Measurements from ENCODE around the gene EPHA6.

Gene EPHA6

DNA sequence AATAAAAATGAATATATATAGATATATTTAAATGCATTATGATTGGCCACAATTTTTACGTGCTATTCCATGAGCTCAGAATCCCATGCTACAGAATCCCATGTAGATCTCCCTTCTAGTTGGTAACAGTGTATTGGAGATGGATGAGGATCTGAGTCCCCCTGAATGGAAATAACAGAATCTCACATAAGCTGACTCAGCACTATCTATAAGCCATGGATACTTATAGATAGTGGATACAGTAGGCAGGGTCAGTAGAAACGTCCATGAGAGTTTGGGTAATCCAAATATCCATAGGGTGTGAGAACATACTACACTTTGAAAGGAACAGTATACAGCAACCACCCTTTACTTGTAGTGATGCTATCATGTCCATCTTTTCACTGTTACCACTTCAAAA is 375.4 kb downstream of the EPHA6 start:
- H3K27me3 ChIP-seq (replicated peaks; ENCODE audit: control insufficient read depth, insufficient read depth, low read length): no peaks in the 10 kb centered on the region
- H3K4me3 ChIP-seq (ENCODE audit: low read length): no peak overlapping the region
- no peaks in the 10 kb centered on the region for H3K4me1 ChIP-seq (ENCODE audit: control insufficient read depth, insufficient read depth, low read length)
- H3K36me3 ChIP-seq (ENCODE audit: control insufficient read depth, insufficient read depth, low read length, severe bottlenecking): no peaks in the 10 kb centered on the region
- no peaks in the 10 kb centered on the region for H3K9me3 ChIP-seq (ENCODE audit: control insufficient read depth, low read length)
- no peak for DNase-seq (ENCODE audit: low read depth)
- no peak overlapping the region for H3K9ac ChIP-seq (ENCODE audit: low read length)

- no peaks in the 10 kb centered on the region for H3K9me3 ChIP-seq (ENCODE audit: control insufficient read depth, low read length)
- no peaks in the 10 kb centered on the region for H3K36me3 ChIP-seq (ENCODE audit: control insufficient read depth, insufficient read depth, low read length, severe bottlenecking)
- no peak overlapping the region for H3K4me3 ChIP-seq (ENCODE audit: low read length)
- no peaks in the 10 kb centered on the region for H3K27me3 ChIP-seq (replicated peaks; ENCODE audit: control insufficient read depth, insufficient read depth, low read length)
- no peaks in the 10 kb centered on the region for H3K4me1 ChIP-seq (ENCODE audit: control insufficient read depth, insufficient read depth, low read length)
- DNase-seq (ENCODE audit: low read depth): no peak
- no peak overlapping the region for H3K9ac ChIP-seq (ENCODE audit: low read length)
Measured at GRCh38 chr3:97197083-97197482, 382.7 kb downstream of the EPHA6 start.

GRCh38 chr3:97197830-97198229 is 383.4 kb downstream of the EPHA6 start:
- H3K27me3 ChIP-seq (replicated peaks; ENCODE audit: control insufficient read depth, insufficient read depth, low read length): no peaks in the 10 kb centered on the region
- H3K4me1 ChIP-seq (ENCODE audit: control insufficient read depth, insufficient read depth, low read length): no peaks in the 10 kb centered on the region
- no peaks in the 10 kb centered on the region for H3K9me3 ChIP-seq (ENCODE audit: control insufficient read depth, low read length)
- no peaks in the 10 kb centered on the region for H3K36me3 ChIP-seq (ENCODE audit: control insufficient read depth, insufficient read depth, low read length, severe bottlenecking)
- H3K9ac ChIP-seq (ENCODE audit: low read length): no peak overlapping the region
- H3K4me3 ChIP-seq (ENCODE audit: low read length): no peak overlapping the region
- no peak for DNase-seq (ENCODE audit: low read depth)

DNA sequence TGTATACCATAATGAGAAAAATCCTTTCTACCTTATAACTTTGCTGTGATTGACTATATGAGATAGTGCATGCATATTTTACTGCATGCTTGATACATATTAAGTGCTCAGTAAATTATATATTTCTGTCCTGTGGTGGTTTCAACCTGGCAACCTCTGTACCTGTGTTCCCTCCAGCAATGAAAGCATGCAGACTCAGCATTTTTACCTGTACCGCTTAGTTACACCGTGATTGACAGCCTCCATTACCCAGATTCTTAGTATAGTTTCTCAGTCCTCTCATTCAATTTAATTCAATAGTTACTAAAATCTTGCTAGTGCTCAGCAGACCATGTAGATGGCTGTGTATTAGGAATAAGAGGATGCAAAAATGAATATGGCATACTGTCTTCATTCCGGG is 386.0 kb downstream of the EPHA6 start:
- Histone ChIP-seq H3K9me3 (ENCODE audit: control insufficient read depth, low read length) (no peaks in the 10 kb centered on the region), H3K9ac (ENCODE audit: low read length) (no peak overlapping the region), H3K36me3 (ENCODE audit: control insufficient read depth, insufficient read depth, low read length, severe bottlenecking) (no peaks in the 10 kb centered on the region), H3K27me3 (replicated peaks; ENCODE audit: control insufficient read depth, insufficient read depth, low read length) (no peaks in the 10 kb centered on the region), H3K4me3 (ENCODE audit: low read length) (no peak overlapping the region), H3K4me1 (ENCODE audit: control insufficient read depth, insufficient read depth, low read length) (no peaks in the 10 kb centered on the region)
- no peak for DNase-seq (ENCODE audit: low read depth)

DNA sequence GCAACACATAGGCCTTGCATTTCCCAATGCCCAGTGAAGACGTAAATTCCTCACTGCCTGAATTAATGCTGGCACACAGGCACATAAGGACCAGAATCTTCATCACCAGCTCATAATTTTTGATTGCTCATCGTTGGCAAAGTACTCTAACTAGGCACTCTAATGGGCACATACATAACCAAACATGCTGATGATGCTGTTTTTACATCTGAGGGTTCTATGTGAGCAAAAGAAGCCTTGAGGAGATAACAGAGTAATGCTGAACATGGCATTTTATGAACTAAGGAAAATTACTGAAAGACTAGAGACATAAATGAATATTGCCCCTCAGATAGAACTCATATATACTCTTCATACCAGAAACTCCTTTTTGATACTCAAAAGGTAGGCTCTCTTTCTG is 387.4 kb downstream of the EPHA6 start:
- Histone ChIP-seq H3K27me3 (replicated peaks; ENCODE audit: control insufficient read depth, insufficient read depth, low read length) (no peaks in the 10 kb centered on the region), H3K36me3 (ENCODE audit: control insufficient read depth, insufficient read depth, low read length, severe bottlenecking) (no peaks in the 10 kb centered on the region), H3K9me3 (ENCODE audit: control insufficient read depth, low read length) (no peaks in the 10 kb centered on the region), H3K4me3 (ENCODE audit: low read length) (no peak overlapping the region), H3K4me1 (ENCODE audit: control insufficient read depth, insufficient read depth, low read length) (no peaks in the 10 kb centered on the region), H3K9ac (ENCODE audit: low read length) (no peak overlapping the region)
- no peak for DNase-seq (ENCODE audit: low read depth)

- H3K9me3 ChIP-seq (ENCODE audit: control insufficient read depth, low read length): no peaks in the 10 kb centered on the region
- H3K27me3 ChIP-seq (replicated peaks; ENCODE audit: control insufficient read depth, insufficient read depth, low read length): no peaks in the 10 kb centered on the region
- no peak overlapping the region for H3K9ac ChIP-seq (ENCODE audit: low read length)
- H3K4me1 ChIP-seq (ENCODE audit: control insufficient read depth, insufficient read depth, low read length): no peaks in the 10 kb centered on the region
- no peaks in the 10 kb centered on the region for H3K36me3 ChIP-seq (ENCODE audit: control insufficient read depth, insufficient read depth, low read length, severe bottlenecking)
- DNase-seq (ENCODE audit: low read depth): no peak
- H3K4me3 ChIP-seq (ENCODE audit: low read length): no peak overlapping the region
Measured at GRCh38 chr3:97228966-97229365, 414.6 kb downstream of the EPHA6 start.

GRCh38 chr3:97230486-97230885 is 416.1 kb downstream of the EPHA6 start:
- DNase-seq (ENCODE audit: low read depth): no peak
- H3K4me3 ChIP-seq (ENCODE audit: low read length): no peak overlapping the region
- H3K9me3 ChIP-seq (ENCODE audit: control insufficient read depth, low read length): no peaks in the 10 kb centered on the region
- no peaks in the 10 kb centered on the region for H3K27me3 ChIP-seq (replicated peaks; ENCODE audit: control insufficient read depth, insufficient read depth, low read length)
- H3K36me3 ChIP-seq (ENCODE audit: control insufficient read depth, insufficient read depth, low read length, severe bottlenecking): no peaks in the 10 kb centered on the region
- no peaks in the 10 kb centered on the region for H3K4me1 ChIP-seq (ENCODE audit: control insufficient read depth, insufficient read depth, low read length)
- H3K9ac ChIP-seq (ENCODE audit: low read length): no peak overlapping the region

- no peak overlapping the region for H3K9ac ChIP-seq (ENCODE audit: low read length)
- H3K36me3 ChIP-seq (ENCODE audit: control insufficient read depth, insufficient read depth, low read length, severe bottlenecking): no peaks in the 10 kb centered on the region
- DNase-seq (ENCODE audit: low read depth): no peak
- no peaks in the 10 kb centered on the region for H3K27me3 ChIP-seq (replicated peaks; ENCODE audit: control insufficient read depth, insufficient read depth, low read length)
- H3K4me1 ChIP-seq (ENCODE audit: control insufficient read depth, insufficient read depth, low read length): no peaks in the 10 kb centered on the region
- no peaks in the 10 kb centered on the region for H3K9me3 ChIP-seq (ENCODE audit: control insufficient read depth, low read length)
- no peak overlapping the region for H3K4me3 ChIP-seq (ENCODE audit: low read length)
Measured at GRCh38 chr3:97232393-97233034, 418.1 kb downstream of the EPHA6 start.

DNA sequence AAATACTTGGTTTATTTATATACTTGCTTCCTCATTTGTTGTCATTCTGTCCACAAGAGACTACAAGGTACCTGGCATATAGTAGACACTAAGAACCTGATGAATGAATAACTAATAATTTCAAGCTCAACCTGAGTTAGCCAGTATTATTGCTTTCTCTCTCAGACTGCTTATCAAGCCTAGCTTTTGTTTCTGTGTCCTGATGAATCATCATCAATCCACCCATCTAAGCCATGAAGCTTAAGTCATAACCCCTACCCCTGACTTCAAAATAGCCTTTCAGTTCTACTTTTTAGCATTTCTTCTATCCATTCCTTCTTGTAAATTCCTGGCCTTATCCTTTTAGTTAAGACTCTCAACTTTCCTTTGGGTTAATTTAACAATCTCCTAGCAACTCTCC is 420.8 kb downstream of the EPHA6 start:
- no peak overlapping the region for H3K9ac ChIP-seq (ENCODE audit: low read length)
- H3K4me3 ChIP-seq (ENCODE audit: low read length): no peak overlapping the region
- no peaks in the 10 kb centered on the region for H3K27me3 ChIP-seq (replicated peaks; ENCODE audit: control insufficient read depth, insufficient read depth, low read length)
- no peaks in the 10 kb centered on the region for H3K9me3 ChIP-seq (ENCODE audit: control insufficient read depth, low read length)
- H3K4me1 ChIP-seq (ENCODE audit: control insufficient read depth, insufficient read depth, low read length): no peaks in the 10 kb centered on the region
- no peaks in the 10 kb centered on the region for H3K36me3 ChIP-seq (ENCODE audit: control insufficient read depth, insufficient read depth, low read length, severe bottlenecking)
- no peak for DNase-seq (ENCODE audit: low read depth)

DNA sequence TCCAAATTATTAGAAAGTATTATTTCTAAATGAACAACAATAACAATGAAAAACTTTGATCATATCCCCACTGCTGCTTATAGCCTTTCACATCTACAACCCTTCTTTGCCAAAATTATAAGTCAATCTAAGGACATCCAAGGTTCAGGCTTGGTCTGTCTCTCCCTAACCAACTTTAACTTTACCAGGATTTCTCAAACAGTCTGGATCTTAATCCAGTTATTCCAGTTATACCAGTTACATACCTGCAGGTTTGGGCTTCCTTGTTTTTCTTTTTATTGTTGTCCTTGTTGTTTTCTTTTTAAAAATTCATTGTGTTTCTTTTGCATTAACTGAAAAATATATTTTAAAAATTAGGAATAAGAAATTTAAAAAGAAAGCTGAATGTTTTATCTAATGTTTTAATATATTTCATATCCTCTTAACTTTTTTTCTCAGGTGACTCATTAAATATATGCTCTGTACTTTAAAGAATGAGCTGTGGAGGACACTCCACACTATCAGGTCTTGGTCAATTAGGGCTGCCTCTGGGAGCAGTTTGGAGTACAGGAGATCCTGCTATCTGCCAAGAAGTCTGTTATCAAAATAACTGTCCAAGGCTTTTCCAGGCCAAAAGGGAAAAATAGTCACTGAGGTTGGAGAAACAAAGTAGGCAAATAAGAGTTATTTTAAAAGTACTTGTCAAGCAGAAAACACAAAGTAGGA is 421.4 kb downstream of the EPHA6 start:
- no peak for DNase-seq (ENCODE audit: low read depth)
- H3K9me3 ChIP-seq (ENCODE audit: control insufficient read depth, low read length): no peaks in the 10 kb centered on the region
- no peaks in the 10 kb centered on the region for H3K36me3 ChIP-seq (ENCODE audit: control insufficient read depth, insufficient read depth, low read length, severe bottlenecking)
- no peak overlapping the region for H3K9ac ChIP-seq (ENCODE audit: low read length)
- no peaks in the 10 kb centered on the region for H3K4me1 ChIP-seq (ENCODE audit: control insufficient read depth, insufficient read depth, low read length)
- no peaks in the 10 kb centered on the region for H3K27me3 ChIP-seq (replicated peaks; ENCODE audit: control insufficient read depth, insufficient read depth, low read length)
- no peak overlapping the region for H3K4me3 ChIP-seq (ENCODE audit: low read length)

- DNase-seq (ENCODE audit: low read depth): no peak
- no peaks in the 10 kb centered on the region for H3K4me1 ChIP-seq (ENCODE audit: control insufficient read depth, insufficient read depth, low read length)
- no peak overlapping the region for H3K9ac ChIP-seq (ENCODE audit: low read length)
- H3K9me3 ChIP-seq (ENCODE audit: control insufficient read depth, low read length): no peaks in the 10 kb centered on the region
- H3K27me3 ChIP-seq (replicated peaks; ENCODE audit: control insufficient read depth, insufficient read depth, low read length): no peaks in the 10 kb centered on the region
- H3K4me3 ChIP-seq (ENCODE audit: low read length): no peak overlapping the region
- H3K36me3 ChIP-seq (ENCODE audit: control insufficient read depth, insufficient read depth, low read length, severe bottlenecking): no peaks in the 10 kb centered on the region
Measured at GRCh38 chr3:97241417-97241816, 427.0 kb downstream of the EPHA6 start.

Data from adipocyte (in vitro differentiated cells).